Colon (tissue), 2 donors: ENCODE measurements around the gene CCDC138.

ENCODE experiments used
- FAIRE-seq: peaks from 2 replicates; lab custom pipeline; 2012; peaks lifted over from hg19 to GRCh38; lab: Jason Lieb, UNC
- donor health status: control.
- donor health status: control.

The CCDC138 gene

GRCh38 chr2:108825736-108826135, 39.2 kb downstream of the CCDC138 start:
- FAIRE-seq, result no peak

GRCh38 chr2:108829578-108830310, 43.2 kb downstream of the CCDC138 start:
- no peak for FAIRE-seq

GRCh38 chr2:108833219-108833618, 46.6 kb downstream of the CCDC138 start:
- no peak for FAIRE-seq

- no peak for FAIRE-seq
These were observed 48.0 kb downstream of the CCDC138 start for GRCh38 chr2:108834620-108835019.

GRCh38 chr2:108835040-108835439, 48.5 kb downstream of the CCDC138 start:
- no peak for FAIRE-seq

- FAIRE-seq, result no peak
These were observed 50.6 kb downstream of the CCDC138 start for GRCh38 chr2:108837198-108837597.

GRCh38 chr2:108841506-108841905, 54.9 kb downstream of the CCDC138 start:
- peak; percentile 28 for FAIRE-seq

- no peak for FAIRE-seq
These were observed 59.4 kb downstream of the CCDC138 start for GRCh38 chr2:108845923-108846322.

GRCh38 chr2:108847000-108847399, 60.4 kb downstream of the CCDC138 start:
- FAIRE-seq, result no peak

GRCh38 chr2:108852375-108852774, 65.8 kb downstream of the CCDC138 start:
- no peak for FAIRE-seq

GRCh38 chr2:108853421-108853820, 66.8 kb downstream of the CCDC138 start:
- FAIRE-seq, result no peak

GRCh38 chr2:108854484-108854883, 67.9 kb downstream of the CCDC138 start:
- no peak for FAIRE-seq

- no peak for FAIRE-seq
These were observed 68.6 kb downstream of the CCDC138 start for GRCh38 chr2:108855194-108855593.

GRCh38 chr2:108858894-108859293, 72.3 kb downstream of the CCDC138 start:
- no peak for FAIRE-seq

GRCh38 chr2:108866041-108866440, 79.5 kb downstream of the CCDC138 start:
- FAIRE-seq, result no peak

- FAIRE-seq, result no peak
These were observed 82.3 kb downstream of the CCDC138 start for GRCh38 chr2:108868911-108869310.

GRCh38 chr2:108869542-108869941, 83.0 kb downstream of the CCDC138 start:
- FAIRE-seq, result no peak

GRCh38 chr2:108870069-108870644, 83.6 kb downstream of the CCDC138 start:
- no peak for FAIRE-seq

- no peak for FAIRE-seq
These were observed 90.9 kb downstream of the CCDC138 start for GRCh38 chr2:108877506-108877905.

- FAIRE-seq, result no peak
These were observed 91.7 kb downstream of the CCDC138 start for GRCh38 chr2:108878276-108878675.

- FAIRE-seq, result no peak
These were observed 98.0 kb downstream of the CCDC138 start for GRCh38 chr2:108884619-108885018.

- no peak for FAIRE-seq
These were observed 103.3 kb downstream of the CCDC138 start for GRCh38 chr2:108889907-108890306.

- no peak for FAIRE-seq
These were observed 106.7 kb downstream of the CCDC138 start for GRCh38 chr2:108893277-108893676.

- no peak for FAIRE-seq
These were observed 108.2 kb downstream of the CCDC138 start for GRCh38 chr2:108894766-108895165.
